ENCODE measurements around the gene PROC. TPM values are rescaled to one million over a fixed set of nuclear protein-coding genes. Genes with fewer than 3 reads are reported as not detected.

Gene PROC
- total RNA-seq, 2 donors from 2014 or later, result not detected

- Mint-ChIP-seq H3K36me3 (ENCODE audit: low read depth) (peaks cover 9% of the 10 kb centered on the region), H3K27me3 (peaks cover 49% of the 10 kb centered on the region), H3K27ac (no peak overlapping the region), H3K4me1 (peaks cover 10% of the 10 kb centered on the region), H3K4me3 (peak overlapping the region; percentile 79)
- no peaks in the 10 kb centered on the region for H3K9me3 ChIP-seq (ENCODE audit: control insufficient read depth, low read length, poor library complexity, severe bottlenecking)
- no peak for DNase-seq
- ATAC-seq, result peak; percentile 75
Observed at GRCh38 chr2:127422559-127423477, 4.6 kb downstream of the PROC start.

GRCh38 chr2:127423478-127423843, 5.2 kb downstream of the PROC start:
- Mint-ChIP-seq H3K27ac (peak overlapping the region; percentile 29), H3K27me3 (peaks cover 49% of the 10 kb centered on the region), H3K36me3 (ENCODE audit: low read depth) (peaks cover 9% of the 10 kb centered on the region), H3K4me3 (peak overlapping the region; percentile 79), H3K4me1 (peaks cover 10% of the 10 kb centered on the region)
- peak; percentile 55 for ATAC-seq
- no peak for DNase-seq
- H3K9me3 ChIP-seq (ENCODE audit: control insufficient read depth, low read length, poor library complexity, severe bottlenecking), result no peaks in the 10 kb centered on the region

GRCh38 chr2:127423880-127424279, 5.7 kb downstream of the PROC start:
- ATAC-seq (no peak), DNase-seq (no peak)
- Mint-ChIP-seq H3K27ac (peak overlapping the region; percentile 29), H3K4me3 (peak overlapping the region; percentile 79), H3K27me3 (peaks cover 49% of the 10 kb centered on the region), H3K36me3 (ENCODE audit: low read depth) (peaks cover 9% of the 10 kb centered on the region), H3K4me1 (peaks cover 10% of the 10 kb centered on the region)
- no peaks in the 10 kb centered on the region for H3K9me3 ChIP-seq (ENCODE audit: control insufficient read depth, low read length, poor library complexity, severe bottlenecking)

- ATAC-seq (no peak), DNase-seq (no peak)
- peaks cover 49% of the 10 kb centered on the region for H3K27me3 Mint-ChIP-seq
- no peaks in the 10 kb centered on the region for H3K9me3 ChIP-seq (ENCODE audit: control insufficient read depth, low read length, poor library complexity, severe bottlenecking)
- no peak overlapping the region for H3K27ac Mint-ChIP-seq
- H3K4me1 Mint-ChIP-seq, result peaks cover 10% of the 10 kb centered on the region
- H3K4me3 Mint-ChIP-seq, result no peak overlapping the region
- H3K36me3 Mint-ChIP-seq (ENCODE audit: low read depth), result peaks cover 9% of the 10 kb centered on the region
Observed at GRCh38 chr2:127424598-127425520, 6.6 kb downstream of the PROC start.

GRCh38 chr2:127425540-127426490, 7.6 kb downstream of the PROC start:
- Mint-ChIP-seq H3K27me3 (peaks cover 42% of the 10 kb centered on the region), H3K4me1 (peaks cover 10% of the 10 kb centered on the region), H3K4me3 (no peak overlapping the region), H3K36me3 (ENCODE audit: low read depth) (peaks cover 9% of the 10 kb centered on the region), H3K27ac (no peak overlapping the region)
- H3K9me3 ChIP-seq (ENCODE audit: control insufficient read depth, low read length, poor library complexity, severe bottlenecking), result no peaks in the 10 kb centered on the region
- no peak for ATAC-seq
- no peak for DNase-seq

- ATAC-seq (no peak), DNase-seq (no peak)
- Mint-ChIP-seq H3K27me3 (peaks cover 33% of the 10 kb centered on the region), H3K27ac (no peak overlapping the region), H3K36me3 (ENCODE audit: low read depth) (peaks cover 9% of the 10 kb centered on the region), H3K4me1 (peaks cover 10% of the 10 kb centered on the region), H3K4me3 (no peak overlapping the region)
- H3K9me3 ChIP-seq (ENCODE audit: control insufficient read depth, low read length, poor library complexity, severe bottlenecking), result no peaks in the 10 kb centered on the region
Observed at GRCh38 chr2:127426501-127427354, 8.5 kb downstream of the PROC start.

- Mint-ChIP-seq H3K4me1 (peaks cover 10% of the 10 kb centered on the region), H3K4me3 (no peak overlapping the region), H3K36me3 (ENCODE audit: low read depth) (peaks cover 9% of the 10 kb centered on the region), H3K27me3 (peaks cover 26% of the 10 kb centered on the region), H3K27ac (no peak overlapping the region)
- ATAC-seq (no peak), DNase-seq (no peak)
- H3K9me3 ChIP-seq (ENCODE audit: control insufficient read depth, low read length, poor library complexity, severe bottlenecking), result no peaks in the 10 kb centered on the region
Observed at GRCh38 chr2:127427376-127428056, 9.3 kb downstream of the PROC start.

GRCh38 chr2:127428057-127428814, 10.0 kb downstream of the PROC start:
- no peak overlapping the region for H3K4me3 Mint-ChIP-seq
- H3K4me1 Mint-ChIP-seq, result peaks cover 10% of the 10 kb centered on the region
- no peaks in the 10 kb centered on the region for H3K9me3 ChIP-seq (ENCODE audit: control insufficient read depth, low read length, poor library complexity, severe bottlenecking)
- H3K27me3 Mint-ChIP-seq, result peaks cover 26% of the 10 kb centered on the region
- H3K27ac Mint-ChIP-seq, result no peak overlapping the region
- ATAC-seq, result no peak
- no peak for DNase-seq
- peaks cover 9% of the 10 kb centered on the region for H3K36me3 Mint-ChIP-seq (ENCODE audit: low read depth)

- no peak overlapping the region for H3K27ac Mint-ChIP-seq
- H3K4me1 Mint-ChIP-seq, result peaks cover 7% of the 10 kb centered on the region
- no peak for ATAC-seq
- peaks cover 9% of the 10 kb centered on the region for H3K36me3 Mint-ChIP-seq (ENCODE audit: low read depth)
- no peak overlapping the region for H3K4me3 Mint-ChIP-seq
- H3K9me3 ChIP-seq (ENCODE audit: control insufficient read depth, low read length, poor library complexity, severe bottlenecking), result no peaks in the 10 kb centered on the region
- peaks cover 22% of the 10 kb centered on the region for H3K27me3 Mint-ChIP-seq
- no peak for DNase-seq
Observed at GRCh38 chr2:127428815-127429109, 10.5 kb downstream of the PROC start.

GRCh38 chr2:127429291-127429690, 11.1 kb downstream of the PROC start:
- H3K27ac Mint-ChIP-seq, result peak overlapping the region; percentile 29
- no peak for ATAC-seq
- peaks cover 6% of the 10 kb centered on the region for H3K36me3 Mint-ChIP-seq (ENCODE audit: low read depth)
- peaks cover 4% of the 10 kb centered on the region for H3K4me1 Mint-ChIP-seq
- no peak overlapping the region for H3K4me3 Mint-ChIP-seq
- DNase-seq, result no peak
- H3K27me3 Mint-ChIP-seq, result peaks cover 16% of the 10 kb centered on the region
- H3K9me3 ChIP-seq (ENCODE audit: control insufficient read depth, low read length, poor library complexity, severe bottlenecking), result no peaks in the 10 kb centered on the region

- H3K27ac Mint-ChIP-seq, result no peak overlapping the region
Observed at GRCh38 chr2:127429844-127430425, 11.7 kb downstream of the PROC start.

More at GRCh38 chr2:127429844-127430425, 11.7 kb downstream of the PROC start:
- H3K36me3 Mint-ChIP-seq (ENCODE audit: low read depth), result peaks cover 6% of the 10 kb centered on the region
- ATAC-seq (no peak), DNase-seq (no peak)
- peaks cover 14% of the 10 kb centered on the region for H3K27me3 Mint-ChIP-seq
- peaks cover 4% of the 10 kb centered on the region for H3K4me1 Mint-ChIP-seq
- no peaks in the 10 kb centered on the region for H3K9me3 ChIP-seq (ENCODE audit: control insufficient read depth, low read length, poor library complexity, severe bottlenecking)
- no peak overlapping the region for H3K4me3 Mint-ChIP-seq

Measured in T-helper 17 cell (primary cell).